AG09309 (cell line): ENCODE results near the gene XKR7.

Source experiments
- DNase-seq: peaks from one replicate; pipeline ENCODE4 v3.0.0-alpha.2; 2010; ENCODE audit warnings: low read depth
- H3K4me3 ChIP-seq: 2 replicates; pipeline ENCODE4 v1.5.1; 2011; ENCODE audit warnings: mild to moderate bottlenecking, low read depth, low read length, moderate library complexity; ENCODE audit not compliant: control insufficient read depth
- TF ChIP-seq, protein P1 (sequence below): IDR thresholded peaks from 2 replicates; pipeline ENCODE4 v1.5.1; 2011; ENCODE audit warnings: mild to moderate bottlenecking, low read depth, low read length, inconsistent platforms; ENCODE audit not compliant: insufficient read depth, control insufficient read depth; ENCODE audit errors: missing control alignments

Gene XKR7

DNA sequence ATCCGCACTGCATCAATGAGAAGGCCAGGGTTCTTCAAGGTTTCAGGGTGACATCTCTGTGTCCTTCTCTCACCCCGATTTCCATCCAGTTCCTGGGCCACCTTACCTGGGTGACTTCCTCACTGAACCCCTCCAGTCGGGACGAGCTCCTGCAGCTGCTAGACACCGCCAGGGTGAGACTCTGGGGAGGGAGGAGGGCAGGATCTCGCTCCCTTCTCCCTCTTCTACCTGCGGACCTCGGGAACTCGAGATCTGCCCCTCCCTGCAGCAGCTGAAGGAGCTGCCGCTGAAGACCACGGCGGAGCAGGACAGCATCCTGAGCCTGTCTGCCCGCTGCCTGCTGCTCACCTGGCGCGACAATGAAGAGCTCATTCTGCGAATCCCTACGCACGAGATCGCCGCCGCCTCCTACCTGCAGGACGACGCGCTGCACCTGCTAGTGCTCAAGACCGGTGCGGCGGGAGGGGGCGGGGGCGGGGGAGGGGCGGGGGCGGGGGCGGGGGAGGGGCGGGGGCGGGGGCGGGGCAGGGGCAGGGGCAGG, 49.8 kb downstream of the XKR7 start:
- TF ChIP-seq, protein P1, sequence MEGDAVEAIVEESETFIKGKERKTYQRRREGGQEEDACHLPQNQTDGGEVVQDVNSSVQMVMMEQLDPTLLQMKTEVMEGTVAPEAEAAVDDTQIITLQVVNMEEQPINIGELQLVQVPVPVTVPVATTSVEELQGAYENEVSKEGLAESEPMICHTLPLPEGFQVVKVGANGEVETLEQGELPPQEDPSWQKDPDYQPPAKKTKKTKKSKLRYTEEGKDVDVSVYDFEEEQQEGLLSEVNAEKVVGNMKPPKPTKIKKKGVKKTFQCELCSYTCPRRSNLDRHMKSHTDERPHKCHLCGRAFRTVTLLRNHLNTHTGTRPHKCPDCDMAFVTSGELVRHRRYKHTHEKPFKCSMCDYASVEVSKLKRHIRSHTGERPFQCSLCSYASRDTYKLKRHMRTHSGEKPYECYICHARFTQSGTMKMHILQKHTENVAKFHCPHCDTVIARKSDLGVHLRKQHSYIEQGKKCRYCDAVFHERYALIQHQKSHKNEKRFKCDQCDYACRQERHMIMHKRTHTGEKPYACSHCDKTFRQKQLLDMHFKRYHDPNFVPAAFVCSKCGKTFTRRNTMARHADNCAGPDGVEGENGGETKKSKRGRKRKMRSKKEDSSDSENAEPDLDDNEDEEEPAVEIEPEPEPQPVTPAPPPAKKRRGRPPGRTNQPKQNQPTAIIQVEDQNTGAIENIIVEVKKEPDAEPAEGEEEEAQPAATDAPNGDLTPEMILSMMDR, result no peak
- no peak overlapping the region for H3K4me3 ChIP-seq
- DNase-seq, result no peak

DNA sequence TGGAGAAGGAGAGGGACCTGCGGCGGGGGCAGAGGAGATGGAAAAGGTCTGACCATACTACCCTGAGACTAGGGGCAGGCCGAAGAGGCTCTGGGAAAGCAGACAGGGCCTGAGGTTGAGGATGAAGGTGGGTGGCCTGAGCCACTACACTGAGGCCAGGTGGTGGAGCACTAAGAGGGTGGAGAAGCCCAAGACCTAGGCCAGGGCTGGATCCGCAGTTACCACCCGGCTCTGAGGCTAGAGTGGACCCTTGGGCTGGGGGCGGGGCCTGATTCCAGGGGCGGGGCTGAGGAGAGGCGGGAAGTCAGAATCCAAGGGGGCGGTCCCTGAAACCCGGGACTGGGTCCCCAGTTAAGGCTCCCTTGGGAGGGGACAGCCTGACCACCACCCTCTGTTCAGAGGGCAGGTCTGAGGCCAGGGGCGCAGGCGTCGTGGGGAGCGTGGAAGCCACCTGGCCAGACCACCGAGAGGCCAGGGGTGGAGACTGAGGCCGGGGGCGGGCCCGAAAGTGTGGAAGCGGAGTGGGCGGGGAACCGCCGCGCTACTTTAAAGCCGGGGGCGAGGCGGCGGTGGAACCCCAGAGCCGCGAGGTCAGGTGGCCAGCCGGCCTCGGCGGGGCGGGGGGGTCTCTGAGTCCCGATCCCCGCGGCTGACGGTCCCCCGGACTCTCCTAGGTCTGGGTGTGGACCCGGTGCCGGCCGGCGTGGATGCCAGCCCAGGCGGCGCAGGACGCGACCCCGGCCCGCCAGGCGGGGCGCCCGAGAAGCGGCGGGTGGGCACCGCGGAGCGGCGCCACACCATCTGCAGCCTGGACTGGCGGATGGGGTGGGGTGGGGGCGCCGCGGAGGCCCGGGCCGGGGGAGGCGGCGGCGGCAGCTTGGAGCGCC, 50.6 kb downstream of the XKR7 start:
- no peak overlapping the region; the same call in 1 of the 2 replicates for H3K4me3 ChIP-seq
- DNase-seq, result no peak
- TF ChIP-seq, protein P1, result no peak

DNA sequence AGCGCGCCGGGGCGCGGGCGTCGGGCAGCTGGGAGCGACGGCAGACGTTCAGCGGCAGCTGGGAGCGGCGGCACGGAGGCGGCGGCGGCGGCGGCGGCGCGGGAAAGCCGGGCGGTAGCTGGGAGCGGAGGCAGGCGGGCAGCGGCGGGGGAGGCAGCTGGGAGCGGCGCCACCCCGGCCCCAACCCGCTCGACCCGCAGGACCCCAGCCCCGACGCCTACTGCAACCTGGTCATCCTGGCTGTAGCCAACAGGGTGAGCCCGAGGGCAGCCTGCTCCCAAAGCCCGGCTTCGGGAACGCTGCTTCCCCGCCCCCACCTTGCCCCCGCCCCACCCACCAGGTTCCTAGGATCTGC, 51.2 kb downstream of the XKR7 start:
- no peak for DNase-seq
- no peak overlapping the region for H3K4me3 ChIP-seq

DNA sequence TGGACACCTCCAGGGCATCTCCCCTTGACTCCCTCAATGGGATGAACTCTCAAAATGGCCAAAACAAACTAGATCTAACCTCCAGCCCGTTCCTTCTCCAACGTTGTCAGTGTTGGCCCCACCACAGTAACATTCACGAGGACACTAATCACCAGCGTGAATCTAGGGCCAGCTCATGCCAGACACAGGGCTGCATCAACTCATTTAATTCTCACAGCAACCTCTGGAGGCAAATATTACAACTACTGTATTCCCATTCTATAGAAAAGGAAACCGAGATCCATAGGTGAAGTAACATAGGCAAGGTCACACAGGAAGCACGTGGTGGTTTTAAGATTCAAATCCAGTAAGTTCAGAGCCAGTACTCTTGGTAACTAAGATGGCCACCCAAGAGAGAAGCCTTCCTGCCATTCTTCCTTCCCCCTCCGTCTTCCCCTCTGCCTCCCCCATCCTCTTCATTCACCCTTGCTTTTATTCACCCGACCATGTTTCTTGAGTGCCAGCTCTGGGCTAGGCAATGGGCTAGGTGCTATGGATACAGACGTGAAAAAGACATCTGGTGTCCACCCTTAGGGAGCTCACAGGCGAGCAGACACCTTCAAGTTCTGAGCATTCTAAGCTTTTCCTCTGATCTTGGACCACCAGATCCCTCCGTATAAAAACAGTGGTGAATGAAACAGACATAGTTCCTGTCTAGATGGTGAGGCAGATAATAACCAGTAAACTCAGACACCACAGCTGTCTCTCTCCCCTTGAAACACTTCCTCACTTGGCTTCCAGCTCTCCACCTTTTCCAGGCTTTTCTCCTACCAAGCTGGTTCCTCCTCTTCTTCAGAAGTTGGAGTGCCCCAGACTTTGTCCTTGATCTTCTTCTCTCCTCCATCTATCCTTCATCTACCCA, 51.9 kb downstream of the XKR7 start:
- H3K4me3 ChIP-seq, result no peak overlapping the region

More for the DNA sequence above, 51.2 kb downstream of the XKR7 start:
- TF ChIP-seq, protein P1, result no peak

DNA sequence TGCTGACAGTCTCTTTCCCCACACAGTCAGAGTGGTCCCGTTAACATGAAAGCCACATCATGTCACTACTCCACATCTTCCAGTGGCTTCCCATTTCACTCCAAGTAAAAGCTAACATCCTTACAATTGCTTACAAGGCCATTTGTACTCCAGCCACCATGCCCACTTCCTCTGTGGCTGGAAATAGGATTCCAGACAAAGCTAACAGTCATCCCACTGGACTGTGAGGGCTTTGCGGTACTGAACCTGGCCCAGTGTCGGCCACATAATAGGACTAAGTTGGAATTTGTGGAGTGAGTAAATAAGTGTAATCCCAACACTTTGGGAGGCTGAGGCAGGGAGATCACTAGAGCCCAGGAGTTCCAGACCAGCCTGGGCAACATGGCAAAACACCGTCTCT, 53.1 kb downstream of the XKR7 start:
- no peak for DNase-seq
- no peak overlapping the region for H3K4me3 ChIP-seq
- TF ChIP-seq, protein P1, result no peak

More for the DNA sequence above, 51.9 kb downstream of the XKR7 start:
- TF ChIP-seq, protein P1, result no peak
- no peak for DNase-seq

DNA sequence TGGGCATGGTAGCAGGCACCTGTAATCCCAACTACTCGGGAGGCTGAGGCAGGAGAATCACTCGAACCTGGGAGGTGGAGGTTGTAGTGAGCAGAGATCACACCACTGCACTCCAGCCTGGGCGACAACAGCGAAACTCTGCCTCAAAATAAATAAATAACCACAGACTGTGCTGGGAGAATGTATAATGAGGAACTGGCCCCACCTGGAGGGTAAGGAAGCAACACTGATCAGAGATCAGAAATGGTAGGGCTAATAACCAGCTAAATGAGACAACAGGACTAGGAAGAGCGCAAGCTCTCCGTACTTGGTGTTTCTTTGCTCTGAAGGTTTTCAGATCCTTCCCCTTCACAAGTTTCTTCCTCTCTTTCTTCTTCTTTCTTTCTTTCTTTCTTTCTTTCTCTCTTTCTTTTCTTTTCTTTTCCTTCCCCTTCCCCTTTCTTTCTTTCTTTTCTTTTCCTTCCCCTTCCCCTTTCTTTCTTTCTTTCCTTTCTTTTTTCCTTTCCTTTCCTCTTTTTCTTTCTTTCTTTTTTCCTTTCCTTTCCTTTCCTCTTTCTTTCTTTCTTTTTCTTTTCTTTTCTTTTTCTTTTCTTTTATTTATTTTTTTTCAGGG, 56.8 kb downstream of the XKR7 start:
- H3K4me3 ChIP-seq, result no peak overlapping the region
- no peak for DNase-seq
- TF ChIP-seq, protein P1, result no peak
